ENCODE measurements around the gene FRMD5.

DNA sequence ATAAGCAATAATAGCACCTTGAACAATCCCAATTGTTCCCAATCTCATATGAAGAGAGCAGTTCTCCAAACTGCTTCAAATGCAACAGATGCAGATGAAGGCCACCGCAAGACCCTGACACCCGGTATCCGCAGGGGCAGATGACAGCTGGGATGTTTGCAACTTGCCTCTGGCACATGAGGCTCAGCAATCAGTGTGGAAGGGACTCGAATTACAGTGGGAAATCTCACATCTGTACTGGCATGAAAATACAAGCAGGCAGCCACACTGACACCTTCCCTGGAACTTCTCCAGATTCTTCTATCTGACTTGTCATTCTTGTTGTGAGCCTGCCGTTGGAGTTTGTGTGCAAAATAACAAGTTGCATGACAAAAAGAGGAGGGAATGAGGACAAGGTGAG, 299.5 kb downstream of the FRMD5 start:
- TF ChIP-seq, protein P1, sequence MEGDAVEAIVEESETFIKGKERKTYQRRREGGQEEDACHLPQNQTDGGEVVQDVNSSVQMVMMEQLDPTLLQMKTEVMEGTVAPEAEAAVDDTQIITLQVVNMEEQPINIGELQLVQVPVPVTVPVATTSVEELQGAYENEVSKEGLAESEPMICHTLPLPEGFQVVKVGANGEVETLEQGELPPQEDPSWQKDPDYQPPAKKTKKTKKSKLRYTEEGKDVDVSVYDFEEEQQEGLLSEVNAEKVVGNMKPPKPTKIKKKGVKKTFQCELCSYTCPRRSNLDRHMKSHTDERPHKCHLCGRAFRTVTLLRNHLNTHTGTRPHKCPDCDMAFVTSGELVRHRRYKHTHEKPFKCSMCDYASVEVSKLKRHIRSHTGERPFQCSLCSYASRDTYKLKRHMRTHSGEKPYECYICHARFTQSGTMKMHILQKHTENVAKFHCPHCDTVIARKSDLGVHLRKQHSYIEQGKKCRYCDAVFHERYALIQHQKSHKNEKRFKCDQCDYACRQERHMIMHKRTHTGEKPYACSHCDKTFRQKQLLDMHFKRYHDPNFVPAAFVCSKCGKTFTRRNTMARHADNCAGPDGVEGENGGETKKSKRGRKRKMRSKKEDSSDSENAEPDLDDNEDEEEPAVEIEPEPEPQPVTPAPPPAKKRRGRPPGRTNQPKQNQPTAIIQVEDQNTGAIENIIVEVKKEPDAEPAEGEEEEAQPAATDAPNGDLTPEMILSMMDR (IDR thresholded peaks at IDR 0.05): no peak
- TF ChIP-seq POLR2A (IDR thresholded peaks at IDR 0.05): no peak
